Measurements from ENCODE around the gene NFKB1.

- TF ChIP-seq POLR2AphosphoS5 (IDR thresholded peaks at IDR 0.05): no peak
- no peak for TF ChIP-seq CTCF (IDR thresholded peaks at IDR 0.05)
- TF ChIP-seq POLR2A (IDR thresholded peaks at IDR 0.05): no peak
Observed at GRCh38 chr4:102497986-102498385, 3.2 kb upstream of the NFKB1 start.
